Mesenchymal stem cell (in vitro differentiated cells and primary cell): ENCODE data around the gene SMOC2.

Experiments
- DNase-seq: peaks from one replicate; pipeline ENCODE4 v3.0.0-alpha.2; 2013
- H2AFZ ChIP-seq: one replicate; pipeline ENCODE4 v1.6.1; 2013; ENCODE audit warnings: low read depth, mild to moderate bottlenecking, control low read depth, inconsistent platforms, low read length, moderate library complexity
- H2AK5ac ChIP-seq: 2 replicates; pipeline ENCODE4 v1.6.1; 2013; ENCODE audit warnings: low read length, moderate library complexity, mild to moderate bottlenecking, inconsistent platforms; ENCODE audit not compliant: severe bottlenecking
- H2BK120ac ChIP-seq: one replicate; pipeline ENCODE4 v1.6.1; 2013; ENCODE audit warnings: low read depth, mild to moderate bottlenecking, inconsistent platforms, low read length, moderate library complexity
- H2BK12ac ChIP-seq, 2 experiments: one replicate each; pipeline ENCODE4 v1.6.1; 2013; ENCODE audit warnings: inconsistent platforms in 2 of 2, low read length in 2 of 2, mild to moderate bottlenecking in 2 of 2, moderate library complexity in 2 of 2, control low read depth in 1 of 2
- H2BK15ac ChIP-seq: one replicate; pipeline ENCODE4 v1.6.1; 2013; ENCODE audit warnings: mild to moderate bottlenecking, low read depth, inconsistent platforms; ENCODE audit not compliant: poor library complexity, severe bottlenecking
- H2BK5ac ChIP-seq: 2 replicates; pipeline ENCODE4 v1.6.1; 2013; ENCODE audit warnings: low read depth, mild to moderate bottlenecking, low read length, control low read depth, inconsistent platforms; ENCODE audit not compliant: poor library complexity, severe bottlenecking
- H3K14ac ChIP-seq, 2 experiments: one replicate each; pipeline ENCODE4 v1.6.1; 2013; ENCODE audit warnings: inconsistent platforms in 2 of 2, low read length in 2 of 2, control low read depth in 1 of 2, mild to moderate bottlenecking in 1 of 2, moderate library complexity in 1 of 2
- H3K18ac ChIP-seq, 2 experiments: one replicate each; pipeline ENCODE4 v1.6.1; 2013; ENCODE audit warnings: inconsistent platforms in 2 of 2, low read length in 2 of 2, control low read depth in 1 of 2, low read depth in 1 of 2, mild to moderate bottlenecking in 1 of 2
- H3K23ac ChIP-seq, 2 experiments: one replicate each; pipeline ENCODE4 v1.6.1; 2013; ENCODE audit warnings: inconsistent platforms in 2 of 2, low read length in 2 of 2, mild to moderate bottlenecking in 2 of 2, moderate library complexity in 2 of 2, control low read depth in 1 of 2
- H3K27ac ChIP-seq: 2 replicates; pipeline ENCODE4 v1.5.1; 2013; ENCODE audit warnings: mild to moderate bottlenecking, moderate library complexity, low read length, control low read depth, inconsistent platforms; ENCODE audit not compliant: poor library complexity, severe bottlenecking
- H3K27me3 ChIP-seq, 2 experiments: 2 replicates each; pipeline versions ENCODE4 v1.6.1 to v1.7.0; 2013; ENCODE audit warnings: low read length in 2 of 2, mild to moderate bottlenecking in 2 of 2, moderate library complexity in 2 of 2, control low read depth in 1 of 2, inconsistent platforms in 1 of 2; ENCODE audit not compliant: control insufficient read depth in 1 of 2, insufficient read depth in 1 of 2
- H3K36me3 ChIP-seq, 2 experiments: 2 replicates each; pipeline versions ENCODE4 v1.6.1 to v1.7.0; 2013; ENCODE audit warnings: low read length in 2 of 2, control low read depth in 1 of 2, inconsistent platforms in 1 of 2, low read depth in 1 of 2, mild to moderate bottlenecking in 1 of 2; ENCODE audit not compliant: insufficient read depth in 2 of 2, control insufficient read depth in 1 of 2
- H3K4ac ChIP-seq, 2 experiments: one replicate each; pipeline ENCODE4 v1.6.1; 2013; ENCODE audit warnings: inconsistent platforms in 2 of 2, low read length in 2 of 2, mild to moderate bottlenecking in 2 of 2, moderate library complexity in 2 of 2, control low read depth in 1 of 2, low read depth in 1 of 2
- H3K4me1 ChIP-seq: 2 replicates; pipeline ENCODE4 v1.6.1; 2013; ENCODE audit warnings: low read depth, low read length, control low read depth; ENCODE audit not compliant: control insufficient read depth, insufficient read depth
- H3K4me2 ChIP-seq: 2 replicates; pipeline ENCODE4 v1.6.1; 2013; ENCODE audit warnings: low read length, mild to moderate bottlenecking, inconsistent platforms; ENCODE audit not compliant: poor library complexity, severe bottlenecking
- H3K4me3 ChIP-seq, 2 experiments: 2 replicates each; pipeline versions ENCODE4 v1.5.1 to v1.7.0; 2013; ENCODE audit warnings: low read length in 2 of 2, mild to moderate bottlenecking in 2 of 2, control low read depth in 1 of 2, low read depth in 1 of 2; ENCODE audit not compliant: insufficient read depth in 1 of 2
- H3K79me1 ChIP-seq: replicated peaks from 2 replicates; pipeline ENCODE4 v1.6.1; 2013; ENCODE audit warnings: mild to moderate bottlenecking, control low read depth, low read length, inconsistent platforms; ENCODE audit not compliant: poor library complexity, severe bottlenecking
- H3K9ac ChIP-seq: 2 replicates; pipeline ENCODE4 v1.7.0; 2013; ENCODE audit warnings: mild to moderate bottlenecking, low read length, moderate library complexity
- H3K9me3 ChIP-seq: 2 replicates; pipeline ENCODE4 v1.7.0; 2013; ENCODE audit warnings: mild to moderate bottlenecking, low read length; ENCODE audit not compliant: control insufficient read depth
- H4K8ac ChIP-seq: one replicate; pipeline ENCODE4 v1.6.1; 2013; ENCODE audit warnings: inconsistent platforms, mild to moderate bottlenecking, low read length, moderate library complexity
- H4K91ac ChIP-seq: one replicate; pipeline ENCODE4 v1.6.1; 2013; ENCODE audit warnings: mild to moderate bottlenecking, low read length, inconsistent platforms
- WGBS: methylation state at CpG from one replicate; pipeline ENCODE4 v1.1.7; 2013; ENCODE audit warnings: mixed read lengths; 5-methylcytosine and 5-hydroxymethylcytosine counted together

The SMOC2 gene

DNA sequence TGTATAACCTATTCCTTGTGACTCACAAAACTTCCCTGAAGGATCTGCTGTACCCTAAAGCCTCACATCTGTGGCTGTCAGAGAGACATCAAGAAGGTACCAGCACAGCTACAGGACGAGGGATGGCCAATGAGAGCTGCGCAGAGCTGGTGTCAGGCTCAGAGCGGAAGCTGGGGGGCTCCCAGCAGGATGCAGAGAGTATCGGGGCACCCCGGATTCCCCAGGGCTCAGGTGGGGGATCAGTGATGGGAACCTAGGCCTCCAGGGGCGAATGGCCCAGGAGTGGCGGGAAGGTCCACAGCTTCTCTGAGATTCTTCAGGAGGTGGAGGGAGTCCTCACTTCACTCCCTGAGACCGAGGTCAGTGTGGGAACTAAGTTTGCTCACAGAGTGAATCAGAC lies 30.9 kb upstream of the SMOC2 start:
- H3K4ac ChIP-seq: no peak overlapping the region
- H3K27me3 ChIP-seq: peaks cover 0 to 12% of the 10 kb centered on the region in 2 experiments
- 94% methylated on average over 7 of the region's 8 CpGs for WGBS
- no peak overlapping the region for H3K23ac ChIP-seq
- no peak overlapping the region for H3K14ac ChIP-seq
- H2AK5ac ChIP-seq: no peak overlapping the region
- no peaks in the 10 kb centered on the region for H3K36me3 ChIP-seq
- no peak overlapping the region for H3K18ac ChIP-seq
- no peak overlapping the region for H3K9ac ChIP-seq
- DNase-seq: no peak
- no peak overlapping the region for H3K4me2 ChIP-seq
- H3K9me3 ChIP-seq: no peaks in the 10 kb centered on the region
- no peak overlapping the region for H2BK12ac ChIP-seq
- H2BK120ac ChIP-seq: no peak overlapping the region
- no peak overlapping the region for H2AFZ ChIP-seq
- H3K27ac ChIP-seq: no peak overlapping the region
- no peak overlapping the region for H4K91ac ChIP-seq
- no peak overlapping the region for H2BK5ac ChIP-seq
- H4K8ac ChIP-seq: no peak overlapping the region
- no peak overlapping the region for H3K4me3 ChIP-seq
- H3K79me1 ChIP-seq: no peaks in the 10 kb centered on the region
- no peaks in the 10 kb centered on the region for H3K4me1 ChIP-seq
- no peak overlapping the region for H2BK15ac ChIP-seq

DNA sequence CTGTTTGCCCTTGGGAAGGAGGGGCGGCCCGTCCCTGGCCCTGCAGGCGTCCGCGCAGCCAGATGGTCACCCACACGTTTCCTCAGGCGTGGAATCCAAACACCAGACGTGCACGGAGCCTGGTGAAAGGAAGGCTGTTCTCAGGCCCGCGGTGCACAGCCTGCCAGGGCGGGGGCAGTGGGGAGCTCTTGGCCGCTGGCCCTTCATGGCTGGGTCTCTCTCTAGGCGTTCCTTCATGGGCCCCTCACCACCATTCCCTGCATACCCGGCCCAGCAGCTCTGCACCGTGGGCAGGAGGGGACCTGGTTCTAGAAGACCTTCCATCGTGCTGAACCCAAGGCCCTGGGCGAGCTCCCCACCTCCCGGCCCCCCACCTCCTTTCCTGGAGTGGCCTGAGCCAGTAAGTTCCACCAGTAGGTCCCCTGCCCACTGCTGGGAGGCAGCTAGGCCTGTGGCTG lies 30.4 kb upstream of the SMOC2 start:
- no peak overlapping the region for H3K23ac ChIP-seq
- no peak overlapping the region for H4K8ac ChIP-seq
- H2BK5ac ChIP-seq: no peak overlapping the region
- H3K9ac ChIP-seq: no peak overlapping the region
- H3K27me3 ChIP-seq: peaks cover 0 to 17% of the 10 kb centered on the region in 2 experiments
- H2BK12ac ChIP-seq: no peak overlapping the region
- no peak overlapping the region for H2AK5ac ChIP-seq
- no peak overlapping the region for H3K4me3 ChIP-seq
- H3K14ac ChIP-seq: no peak overlapping the region
- H2BK15ac ChIP-seq: no peak overlapping the region
- H3K4me2 ChIP-seq: no peak overlapping the region
- no peaks in the 10 kb centered on the region for H3K79me1 ChIP-seq
- no peak overlapping the region for H2BK120ac ChIP-seq
- no peak overlapping the region for H3K4ac ChIP-seq
- WGBS: 86% methylated on average over 19 of the region's 19 CpGs
- no peak overlapping the region for H3K18ac ChIP-seq
- H4K91ac ChIP-seq: no peak overlapping the region
- no peak for DNase-seq
- H3K27ac ChIP-seq: no peak overlapping the region
- no peaks in the 10 kb centered on the region for H3K4me1 ChIP-seq
- H3K36me3 ChIP-seq: no peaks in the 10 kb centered on the region
- no peak overlapping the region for H2AFZ ChIP-seq
- no peaks in the 10 kb centered on the region for H3K9me3 ChIP-seq

DNA sequence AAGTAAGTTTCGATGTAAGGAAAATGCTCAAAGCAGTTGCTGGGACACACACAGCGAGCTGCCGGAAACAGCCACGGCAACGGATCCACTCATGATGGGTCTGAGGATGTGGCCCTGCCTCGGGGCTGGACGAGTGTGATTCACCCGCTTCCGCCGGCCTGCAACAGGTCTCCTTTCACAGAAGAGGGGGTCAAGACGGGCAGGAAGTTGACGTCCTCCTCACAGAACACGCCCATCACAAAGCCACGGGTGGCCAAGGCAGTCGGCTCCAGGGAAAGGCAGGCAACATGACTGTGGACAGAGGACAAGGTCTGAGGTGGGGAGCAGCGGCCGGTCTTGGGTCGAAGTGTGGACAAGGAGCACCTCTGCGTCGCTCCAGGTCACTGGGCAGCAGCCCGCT lies 29.9 kb upstream of the SMOC2 start:
- H3K4ac ChIP-seq: no peak overlapping the region
- 90% methylated on average over 21 of the region's 21 CpGs for WGBS

DNA sequence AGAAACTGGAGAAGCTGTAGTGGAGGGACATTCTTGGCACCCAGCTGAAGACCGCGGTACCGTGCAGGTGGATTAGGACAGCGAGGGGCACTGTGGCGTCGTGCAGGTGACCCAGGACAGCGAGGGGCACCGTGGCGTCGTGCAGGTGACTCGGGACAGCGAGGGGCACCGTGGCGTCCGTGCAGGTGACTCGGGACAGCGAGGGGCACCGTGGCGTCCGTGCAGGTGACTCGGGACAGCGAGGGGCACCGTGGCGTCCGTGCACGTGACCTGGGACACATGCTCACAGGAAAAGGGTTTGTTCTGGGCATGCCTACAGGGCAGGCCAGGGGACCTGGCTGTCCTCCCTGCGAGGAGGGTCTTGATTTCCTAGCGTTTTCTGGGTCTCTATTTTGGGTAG lies 29.2 kb upstream of the SMOC2 start:
- H3K4ac ChIP-seq: no peak overlapping the region
- no peaks in the 10 kb centered on the region for H3K79me1 ChIP-seq
- no peak overlapping the region for H3K4me2 ChIP-seq
- H2AK5ac ChIP-seq: no peak overlapping the region
- H3K23ac ChIP-seq: no peak overlapping the region
- no peaks in the 10 kb centered on the region for H3K36me3 ChIP-seq
- H3K4me1 ChIP-seq: no peaks in the 10 kb centered on the region
- no peak for DNase-seq
- H2BK12ac ChIP-seq: no peak overlapping the region
- H3K14ac ChIP-seq: no peak overlapping the region
- H3K27me3 ChIP-seq: peaks cover 0 to 27% of the 10 kb centered on the region in 2 experiments
- H4K91ac ChIP-seq: no peak overlapping the region
- H3K18ac ChIP-seq: no peak overlapping the region
- no peak overlapping the region for H2AFZ ChIP-seq
- no peak overlapping the region for H3K9ac ChIP-seq
- H3K4me3 ChIP-seq: no peak overlapping the region
- H2BK15ac ChIP-seq: no peak overlapping the region
- no peak overlapping the region for H4K8ac ChIP-seq
- H3K27ac ChIP-seq: no peak overlapping the region
- no peaks in the 10 kb centered on the region for H3K9me3 ChIP-seq
- H2BK120ac ChIP-seq: no peak overlapping the region
- 88% methylated on average over 22 of the region's 28 CpGs for WGBS
- no peak overlapping the region for H2BK5ac ChIP-seq

More for the DNA sequence above, 29.9 kb upstream of the SMOC2 start:
- no peak overlapping the region for H3K9ac ChIP-seq
- no peak overlapping the region for H3K4me2 ChIP-seq
- no peak overlapping the region for H4K8ac ChIP-seq
- H2BK12ac ChIP-seq: no peak overlapping the region
- H3K18ac ChIP-seq: no peak overlapping the region
- H3K4me3 ChIP-seq: no peak overlapping the region
- H2BK5ac ChIP-seq: no peak overlapping the region
- no peak for DNase-seq
- H2AK5ac ChIP-seq: no peak overlapping the region
- no peaks in the 10 kb centered on the region for H3K9me3 ChIP-seq
- no peak overlapping the region for H2BK15ac ChIP-seq
- H3K27ac ChIP-seq: no peak overlapping the region
- H3K4me1 ChIP-seq: no peaks in the 10 kb centered on the region
- H4K91ac ChIP-seq: no peak overlapping the region
- H3K36me3 ChIP-seq: no peaks in the 10 kb centered on the region
- no peak overlapping the region for H2AFZ ChIP-seq
- H3K14ac ChIP-seq: no peak overlapping the region
- peaks cover 0 to 23% of the 10 kb centered on the region in 2 experiments for H3K27me3 ChIP-seq
- H2BK120ac ChIP-seq: no peak overlapping the region
- no peaks in the 10 kb centered on the region for H3K79me1 ChIP-seq
- H3K23ac ChIP-seq: no peak overlapping the region
